HG03558 (cell line): ENCODE results near the gene NLRP13.

Experiments
- ATAC-seq: cut with Tn5 transposase; IDR thresholded peaks from one replicate; pipeline ENCODE4 v1.9.1; 2021; ENCODE audit warnings: moderate number of reproducible peaks; ENCODE audit not compliant: unreplicated experiment; ENCODE audit errors: extremely low read depth

Gene NLRP13

GRCh38 chr19:55907286-55907685 is 24.9 kb downstream of the NLRP13 start:
- ATAC-seq: no peak

GRCh38 chr19:55902080-55902751 is 29.9 kb downstream of the NLRP13 start:
- ATAC-seq: no peak

GRCh38 chr19:55901369-55902079 is 30.6 kb downstream of the NLRP13 start:
- no peak for ATAC-seq

DNA sequence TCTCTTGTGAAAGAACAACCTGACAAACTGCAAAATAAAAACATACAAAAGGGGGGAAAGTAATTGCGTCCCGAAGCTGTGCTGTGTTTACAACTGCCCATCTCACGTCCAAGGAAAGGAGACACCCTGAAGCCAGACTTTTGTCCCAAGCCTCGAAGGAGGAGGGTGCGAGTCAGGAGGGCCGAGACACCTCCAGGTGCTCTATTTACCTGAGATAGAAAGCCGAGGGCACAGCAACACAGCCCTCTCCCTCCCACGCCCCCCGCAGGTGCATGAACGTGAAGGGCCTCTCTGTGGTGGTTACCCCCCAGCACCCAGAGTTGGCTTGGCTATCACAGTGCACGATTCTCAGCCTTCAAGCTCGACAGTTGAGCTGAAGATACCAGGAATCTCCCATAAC is 33.2 kb downstream of the NLRP13 start:
- no peak for ATAC-seq

- ATAC-seq: no peak
These were observed 49.5 kb downstream of the NLRP13 start for GRCh38 chr19:55882626-55883025.

GRCh38 chr19:55877211-55877610 is 54.9 kb downstream of the NLRP13 start:
- ATAC-seq: no peak

- ATAC-seq: no peak
These were observed 61.4 kb downstream of the NLRP13 start for GRCh38 chr19:55870736-55871135.

DNA sequence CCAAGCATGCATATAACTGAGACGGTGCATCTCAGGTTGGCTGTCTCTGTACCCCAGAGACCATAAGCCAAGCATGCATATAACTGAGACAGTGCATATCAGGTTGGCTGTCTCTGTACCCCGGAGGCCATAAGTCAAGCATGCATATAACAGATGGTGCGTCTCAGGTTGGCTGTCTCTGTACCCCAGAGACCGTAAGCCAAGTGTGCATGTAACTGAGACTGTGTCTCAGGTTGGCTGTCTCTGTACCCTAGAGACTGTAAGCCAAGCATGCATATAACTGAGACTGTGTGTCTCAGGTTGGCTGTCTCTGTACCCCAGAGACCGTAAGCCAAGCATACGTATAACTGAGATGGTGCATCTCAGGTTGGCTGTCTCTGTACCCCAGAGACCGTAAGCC is 65.0 kb downstream of the NLRP13 start:
- ATAC-seq: no peak

DNA sequence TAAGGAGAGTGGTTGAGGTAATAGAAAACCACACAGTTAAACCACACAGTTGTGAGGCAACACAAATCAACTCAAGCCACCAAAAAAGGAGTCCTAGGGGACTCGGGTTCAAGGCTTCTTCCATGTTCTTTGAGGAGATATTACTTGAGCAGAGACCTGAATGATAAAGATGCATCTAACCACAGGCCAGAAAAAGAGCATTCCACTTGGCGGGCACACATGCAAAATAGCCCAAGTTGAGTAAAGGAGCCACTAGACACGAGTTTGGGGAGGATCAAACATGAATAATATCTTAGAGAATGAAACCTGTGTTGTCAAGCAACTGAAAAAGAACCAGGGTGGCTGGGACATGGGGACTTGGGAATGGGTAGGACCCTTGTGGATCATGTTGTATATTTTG is 65.6 kb downstream of the NLRP13 start:
- ATAC-seq: no peak

- ATAC-seq: no peak
These were observed 73.2 kb downstream of the NLRP13 start for GRCh38 chr19:55858969-55859368.

DNA sequence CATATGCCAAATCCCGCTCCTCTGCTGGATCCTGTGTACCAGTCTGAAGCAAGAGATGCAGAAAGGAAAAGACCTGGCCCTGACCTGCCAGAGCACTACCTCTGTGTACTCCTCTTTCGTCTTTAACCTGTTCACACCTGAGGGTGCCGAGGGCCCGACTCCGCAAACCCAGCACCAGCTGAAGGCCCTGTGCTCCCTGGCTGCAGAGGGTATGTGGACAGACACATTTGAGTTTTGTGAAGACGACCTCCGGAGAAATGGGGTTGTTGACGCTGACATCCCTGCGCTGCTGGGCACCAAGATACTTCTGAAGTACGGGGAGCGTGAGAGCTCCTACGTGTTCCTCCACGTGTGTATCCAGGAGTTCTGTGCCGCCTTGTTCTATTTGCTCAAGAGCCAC is 73.7 kb downstream of the NLRP13 start:
- no peak for ATAC-seq

GRCh38 chr19:55857974-55858373 is 74.2 kb downstream of the NLRP13 start:
- ATAC-seq: no peak

DNA sequence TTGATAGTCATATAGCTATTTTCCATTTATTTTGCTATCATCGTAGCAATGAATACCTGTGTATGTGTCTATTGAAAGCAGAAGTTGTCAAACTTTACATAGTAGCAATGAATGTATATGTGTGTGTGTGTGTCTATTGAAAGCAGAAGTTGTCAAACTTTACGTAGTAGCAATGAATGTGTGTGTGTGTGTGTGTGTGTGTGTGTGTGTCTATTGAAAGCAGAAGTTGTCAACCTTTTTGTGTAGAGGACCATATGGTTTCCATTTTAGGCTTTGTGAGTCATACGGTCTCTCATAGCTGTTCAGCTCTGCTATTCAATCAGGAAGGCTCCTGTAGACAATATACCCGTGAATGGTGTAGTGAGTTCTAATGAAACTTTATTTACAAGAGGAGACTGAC is 75.0 kb downstream of the NLRP13 start:
- no peak for ATAC-seq

- ATAC-seq: no peak
These were observed 77.0 kb downstream of the NLRP13 start for GRCh38 chr19:55855160-55855559.
